Upper lobe of left lung (tissue), 6 donors: ENCODE results near the gene PGLYRP4. TPM values are rescaled to one million over a fixed set of nuclear protein-coding genes. Genes with fewer than 3 reads are reported as not detected.

Experiments
- ATAC-seq, 2 donors: fragments of 200-7000 bp; cut with Tn5 transposase; one replicate each; pipeline ENCODE4 v1.9.1; 2022; ENCODE audit warnings: mild to moderate bottlenecking in 2 of 2, moderate library complexity in 2 of 2; ENCODE audit not compliant: low FRiP score in 2 of 2
- DNase-seq, 2 donors: peaks; one replicate each; pipeline ENCODE4 v3.0.0-alpha.2; 2019 to 2020
- H3K27ac ChIP-seq, 4 donors: fragments of 200-600 bp; sonication (generic); one replicate each; pipeline ENCODE4 v1.5.1; 2016 to 2019
- H3K27me3 ChIP-seq, 4 donors: fragments of 200-600 bp; sonication (generic); one replicate each; pipeline ENCODE4 v1.5.1; 2017 to 2019
- H3K36me3 ChIP-seq, 4 donors: fragments of 200-600 bp; sonication (generic); one replicate each; pipeline ENCODE4 v1.5.1; 2016 to 2019
- H3K4me1 ChIP-seq, 4 donors: fragments of 200-600 bp; sonication (generic); one replicate each; pipeline ENCODE4 v1.5.1; 2018 to 2019
- H3K4me3 ChIP-seq, 4 donors: fragments of 200-600 bp; sonication (generic); one replicate each; pipeline ENCODE4 v1.5.1; 2017 to 2019; ENCODE audit warnings: mild to moderate bottlenecking in 2 of 4, moderate library complexity in 1 of 4
- H3K9me3 ChIP-seq, 4 donors: fragments of 200-600 bp; sonication (generic); one replicate each; pipeline ENCODE4 v1.5.1; 2018 to 2019
- CTCF ChIP-seq, 6 experiments: fragments of 450-650 bp in 4 of 6; fragments of 200-600 bp in 2 of 6; sonication (generic) in 2 of 6; IDR thresholded peaks; one replicate each; pipeline ENCODE4 v1.5.1; 2016 to 2019; ENCODE audit warnings: antibody characterized with exemption in 6 of 6
- EP300 ChIP-seq, 4 donors: sonication (generic); formaldehyde crosslinking; IDR thresholded peaks; one replicate each; pipeline ENCODE4 v1.5.1; 2017; ENCODE audit warnings: antibody characterized with exemption in 4 of 4, control low read depth in 2 of 4
- POLR2A ChIP-seq, 4 donors: fragments of 450-650 bp; IDR thresholded peaks; one replicate each; pipeline ENCODE4 v1.5.1; 2016 to 2017; ENCODE audit warnings: antibody characterized with exemption in 4 of 4, mild to moderate bottlenecking in 2 of 4
- POLR2AphosphoS5 ChIP-seq, 2 donors: sonication (generic); formaldehyde crosslinking; IDR thresholded peaks; one replicate each; pipeline ENCODE4 v1.5.1; 2017; ENCODE audit warnings: antibody characterized with exemption in 2 of 2
- WGBS, 2 donors: methylation state at CpG; one replicate each; pipeline ENCODE4 v1.1.5; 2017 to 2018; 5-methylcytosine and 5-hydroxymethylcytosine counted together
- total RNA-seq, 6 donors: library from RNA; depleted of rRNA in 4 of 6; stranded (reverse); fragments of >200 nt in 4 of 6; gene quantifications; one replicate each; pipeline versions ENCODE4 v1.1.0 to v1.2.1, GENCODE V29; 2016 to 2021
- donor health status: DM: no; HTN: no; CAD: no; lungs with moderate emphysema.
- donor health status: DM: no; HTN: yes; CAD: no; lungs with severe emphysema.

PGLYRP4 gene
- total RNA-seq, 6 donors from 2014 or later = not detected

- Histone ChIP-seq H3K4me1 (peaks cover 0 to 5% (median 0%) of the 10 kb centered on the region in 4 donors), H3K27ac (peak overlapping the region in 2 of 4 donors; percentile 6 to 70), H3K4me3 (no peak overlapping the region), H3K9me3 (no peaks in the 10 kb centered on the region), H3K36me3 (no peaks in the 10 kb centered on the region), H3K27me3 (no peaks in the 10 kb centered on the region)
- ATAC-seq = no peak
- no peak for DNase-seq
- 46 to 59% methylated on average over 3 of the region's 3 CpGs for WGBS, 2 donors
- no peak for TF ChIP-seq POLR2AphosphoS5 (IDR thresholded peaks at IDR 0.05)
- TF ChIP-seq POLR2A (IDR thresholded peaks at IDR 0.05) = no peak
- no peak for TF ChIP-seq CTCF (IDR thresholded peaks at IDR 0.05)
- no peak for TF ChIP-seq EP300 (IDR thresholded peaks at IDR 0.05)
These were observed 43.6 kb upstream of the PGLYRP4 start for GRCh38 chr1:153392258-153392657.

- peak in 1 of 2 donors; percentile 84 for DNase-seq
- TF ChIP-seq POLR2AphosphoS5 (IDR thresholded peaks at IDR 0.05) (peak in 1 of 2 donors; percentile 70), POLR2A (IDR thresholded peaks at IDR 0.05) (peak in 1 of 4 donors; percentile 56), EP300 (IDR thresholded peaks at IDR 0.05) (peak in 1 of 4 donors; percentile 46), CTCF (IDR thresholded peaks at IDR 0.05) (no peak)
- H3K27ac ChIP-seq = peak within 1 kb of the TSS; percentile 73 to 81 (median 80)
- peaks cover 0 to 5% (median 0%) of the 10 kb centered on the region in 4 donors for H3K4me1 ChIP-seq
- no peaks in the 10 kb centered on the region for H3K9me3 ChIP-seq
- peak within 1 kb of the TSS in 3 of 4 donors; percentile 20 to 40 (median 23) for H3K4me3 ChIP-seq
- whole genome bisulfite sequencing, 2 donors = 61 to 62% methylated on average over 7 of the region's 7 CpGs
- ATAC-seq = peak; percentile 63 to 65
- H3K27me3 ChIP-seq = no peaks in the 10 kb centered on the region
- no peaks in the 10 kb centered on the region for H3K36me3 ChIP-seq
These were observed 42.5 kb upstream of the PGLYRP4 start, which contains the start of gene S100A8 for GRCh38 chr1:153390938-153391710. TSS of gene S100A8 (minus strand) at chr1:153391073. CDS start at chr1:153390535, 538 bp downstream.

GRCh38 chr1:153389973-153390879 lies 41.6 kb upstream of the PGLYRP4 start:
- 64 to 78% methylated on average over 16 to 17 of the region's 17 CpGs for WGBS, 2 donors
- Histone ChIP-seq H3K36me3 (no peaks in the 10 kb centered on the region), H3K4me1 (peaks cover 0 to 5% (median 0%) of the 10 kb centered on the region in 4 donors), H3K27ac (peak overlapping the region; percentile 73 to 81 (median 80)), H3K9me3 (no peaks in the 10 kb centered on the region), H3K27me3 (no peaks in the 10 kb centered on the region), H3K4me3 (peak overlapping the region in 3 of 4 donors; percentile 20 to 40 (median 23))
- TF ChIP-seq EP300 (IDR thresholded peaks at IDR 0.05) = no peak
- TF ChIP-seq CTCF (IDR thresholded peaks at IDR 0.05) = no peak
- TF ChIP-seq POLR2AphosphoS5 (IDR thresholded peaks at IDR 0.05) = no peak
- no peak for TF ChIP-seq POLR2A (IDR thresholded peaks at IDR 0.05)
- DNase-seq (no peak), ATAC-seq (no peak)

GRCh38 chr1:153389401-153389800 lies 40.8 kb upstream of the PGLYRP4 start:
- TF ChIP-seq EP300 (IDR thresholded peaks at IDR 0.05) (no peak), POLR2AphosphoS5 (IDR thresholded peaks at IDR 0.05) (no peak), CTCF (IDR thresholded peaks at IDR 0.05) (no peak), POLR2A (IDR thresholded peaks at IDR 0.05) (no peak)
- ATAC-seq = no peak
- WGBS, 2 donors = 90 to 93% methylated on average over 1 of the region's 1 CpG
- Histone ChIP-seq H3K4me3 (peak overlapping the region in 2 of 4 donors; percentile 23 to 40), H3K36me3 (no peaks in the 10 kb centered on the region), H3K27me3 (no peaks in the 10 kb centered on the region), H3K27ac (peak overlapping the region; percentile 21 to 80 (median 76)), H3K9me3 (no peaks in the 10 kb centered on the region), H3K4me1 (peaks cover 0 to 5% (median 0%) of the 10 kb centered on the region in 4 donors)
- no peak for DNase-seq
